Right lobe of liver (tissue), 6 donors: ENCODE measurements around the gene DYDC2. TPM values are rescaled to one million over a fixed set of nuclear protein-coding genes. Genes with fewer than 3 reads are reported as not detected.

Source experiments
- ATAC-seq, 4 donors: fragments of 200-7000 bp; cut with Tn5 transposase; one replicate each; pipeline ENCODE4 v1.9.1; 2020; ENCODE audit warnings: mild to moderate bottlenecking in 4 of 4, moderate library complexity in 4 of 4
- DNase-seq, 3 donors: peaks; one replicate each; pipeline ENCODE4 v3.0.0-alpha.2; 2020
- H3K27ac ChIP-seq, 3 donors: fragments of 200-600 bp; one replicate each; pipeline ENCODE4 v1.8.0; 2022
- H3K27me3 ChIP-seq, 2 donors: fragments of 200-600 bp; one replicate each; pipeline ENCODE4 v1.8.0; 2022
- H3K36me3 ChIP-seq, 4 donors: fragments of 200-600 bp; sonication (generic) in 1 of 4; one replicate each; pipeline versions ENCODE4 v1.5.1 to v1.8.0; 2017 to 2022; ENCODE audit warnings: control low read depth in 1 of 4
- H3K4me1 ChIP-seq, 4 donors: fragments of 200-600 bp; sonication (generic) in 1 of 4; one replicate each; pipeline versions ENCODE4 v1.5.1 to v1.8.0; 2017 to 2022; ENCODE audit warnings: control low read depth in 1 of 4
- H3K4me3 ChIP-seq, 3 donors: fragments of 200-600 bp; one replicate each; pipeline ENCODE4 v1.8.0; 2022
- H3K9me3 ChIP-seq, 4 donors: fragments of 200-600 bp; sonication (generic) in 1 of 4; one replicate each; pipeline versions ENCODE4 v1.5.1 to v1.8.0; 2017 to 2022; ENCODE audit warnings: control low read depth in 1 of 4
- CTCF ChIP-seq, 4 donors: fragments of 200-600 bp in 3 of 4; fragments of 450-650 bp in 1 of 4; IDR thresholded peaks; one replicate each; pipeline versions ENCODE4 v1.5.1 to v1.8.0; 2016 to 2022; ENCODE audit warnings: antibody characterized with exemption in 4 of 4, mild to moderate bottlenecking in 2 of 4
- POLR2A ChIP-seq: fragments of 450-650 bp; IDR thresholded peaks from one replicate; pipeline ENCODE4 v1.6.1; 2017; ENCODE audit warnings: antibody characterized with exemption, mild to moderate bottlenecking
- WGBS: methylation state at CpG from one replicate; pipeline ENCODE4 v1.1.6; 2018; ENCODE audit warnings: low coverage, low lambda C conversion rate; ENCODE audit not compliant: insufficient coverage; ENCODE audit errors: missing lambda C conversion rate; 5-methylcytosine and 5-hydroxymethylcytosine counted together
- intact Hi-C, 2 donors: fragments of 100-400 bp; cut with DNase I; formaldehyde crosslinking; loops; one replicate each; pipeline versions ENCODE4 v1.11.2 to v1.14.1; 2022
- total RNA-seq, 6 experiments: library from RNA; depleted of rRNA in 2 of 6; stranded (reverse); fragments of >200 nt in 2 of 6; fragmentation: NEBNext Ultra II Directional in 3 of 6; extraction: Animal tissue kit (Norgen Biotek cat#: 25700) in 3 of 6; gene quantifications; one replicate each; pipeline versions ENCODE4 v1.1.0 to v1.2.4, GENCODE V29; 2016 to 2023
- donor health status: DM: no; HTN: yes; CAD: no.
- donor health status: DM: no; HTN: no; CAD: no.
- donor health status: DM: no; HTN: no; CAD: no.
- donor health status: DM: no; HTN: yes; CAD: no.
- donor health status: DM: no; HTN: yes; CAD: no.

DYDC2 gene
- total RNA-seq, 6 experiments from 2014 or later = 0.34 to 2.5 (median 0.84) TPM; not detected in 2

GRCh38 chr10:80324891-80325364 lies 31.7 kb upstream of the DYDC2 start:
- H3K27me3 ChIP-seq = no peaks in the 10 kb centered on the region
- H3K4me3 ChIP-seq = peak overlapping the region in 2 of 3 donors; percentile 7 to 20
- H3K27ac ChIP-seq = peak overlapping the region; percentile 14 to 92 (median 91)
- peaks cover 0 to 46% (median 7%) of the 10 kb centered on the region in 4 donors for H3K4me1 ChIP-seq
- WGBS = 26% methylated on average over 5 of the region's 6 CpGs
- H3K36me3 ChIP-seq = no peaks in the 10 kb centered on the region
- H3K9me3 ChIP-seq = no peaks in the 10 kb centered on the region
- DNase-seq (no peak), ATAC-seq (peak; percentile 15 to 29 (median 18))
- intact Hi-C loops = loop anchor here in 1 of 2 donors (10.0 kb wide), 1 partner anchor 60 kb away; no protein-coding TSS in a partner anchor
- no peak for TF ChIP-seq CTCF (IDR thresholded peaks at IDR 0.05)
- TF ChIP-seq POLR2A = no peak

- Histone ChIP-seq H3K9me3 (no peaks in the 10 kb centered on the region), H3K4me1 (peaks cover 0 to 13% (median 5%) of the 10 kb centered on the region in 4 donors), H3K27ac (peak overlapping the region in 1 of 3 donors; percentile 16), H3K4me3 (no peak overlapping the region), H3K36me3 (no peaks in the 10 kb centered on the region), H3K27me3 (no peaks in the 10 kb centered on the region)
- 100% methylated on average over 1 of the region's 1 CpG for WGBS
- intact Hi-C loops = no loop called here
- TF ChIP-seq POLR2A = no peak
- TF ChIP-seq CTCF (IDR thresholded peaks at IDR 0.05) = no peak
- ATAC-seq (peak; percentile 98 to 99 (median 98)), DNase-seq (peak; percentile 46 to 84 (median 72))
Measured at GRCh38 chr10:80333983-80334382, 22.6 kb upstream of the DYDC2 start.

- Histone ChIP-seq H3K9me3 (no peaks in the 10 kb centered on the region), H3K27ac (no peak overlapping the region), H3K36me3 (no peaks in the 10 kb centered on the region), H3K4me3 (no peak overlapping the region), H3K4me1 (peaks cover 0 to 13% (median 0%) of the 10 kb centered on the region in 4 donors), H3K27me3 (no peaks in the 10 kb centered on the region)
- ATAC-seq = peak in 1 of 4 donors; percentile 39
- intact Hi-C loops = no loop called here
- TF ChIP-seq CTCF (IDR thresholded peaks at IDR 0.05) (no peak), POLR2A (no peak)
- WGBS = 56% methylated on average over 1 of the region's 1 CpG
- no peak for DNase-seq
Measured at GRCh38 chr10:80344276-80344675, 12.3 kb upstream of the DYDC2 start.

GRCh38 chr10:80344912-80345311 lies 11.7 kb upstream of the DYDC2 start:
- Histone ChIP-seq H3K4me3 (no peak overlapping the region), H3K27me3 (no peaks in the 10 kb centered on the region), H3K4me1 (peaks cover 0 to 13% (median 0%) of the 10 kb centered on the region in 4 donors), H3K36me3 (no peaks in the 10 kb centered on the region), H3K27ac (no peak overlapping the region), H3K9me3 (no peaks in the 10 kb centered on the region)
- no peak for DNase-seq
- 19% methylated on average over 2 of the region's 2 CpGs for WGBS
- peak; percentile 71 to 91 (median 86) for ATAC-seq
- TF ChIP-seq POLR2A (no peak), CTCF (IDR thresholded peaks at IDR 0.05) (no peak)
- intact Hi-C loops = no loop called here
